HuH-7.5 (cell line): ENCODE results near the gene ZCCHC2.

ENCODE experiments used
- DNase-seq: peaks from one replicate; pipeline ENCODE4 v3.0.0; 2011; ENCODE audit warnings: low spot score

ZCCHC2 gene

GRCh38 chr18:62522504-62523254, at the start of gene ZCCHC2:
Gene ZCCHC2, plus strand, starts transcription at chr18:62523025. Its CDS starts 400 bp downstream, at chr18:62523425.
- DNase-seq, result peak; percentile 90

- no peak for DNase-seq
These were observed 43.3 kb upstream of the ZCCHC2 start for GRCh38 chr18:62479574-62479973.

- no peak for DNase-seq
These were observed 41.9 kb upstream of the ZCCHC2 start for GRCh38 chr18:62480927-62481326.

GRCh38 chr18:62484941-62485340, 37.9 kb upstream of the ZCCHC2 start:
- no peak for DNase-seq

GRCh38 chr18:62485684-62486083, 37.1 kb upstream of the ZCCHC2 start:
- no peak for DNase-seq

- no peak for DNase-seq
These were observed 36.4 kb upstream of the ZCCHC2 start for GRCh38 chr18:62486290-62486964.

- DNase-seq, result no peak
These were observed 35.7 kb upstream of the ZCCHC2 start for GRCh38 chr18:62487161-62487560.

GRCh38 chr18:62490967-62491695, 31.7 kb upstream of the ZCCHC2 start:
- no peak for DNase-seq

- no peak for DNase-seq
These were observed 29.6 kb upstream of the ZCCHC2 start for GRCh38 chr18:62493033-62493862.

GRCh38 chr18:62494764-62495163, 28.1 kb upstream of the ZCCHC2 start:
- no peak for DNase-seq

GRCh38 chr18:62496262-62496661, 26.6 kb upstream of the ZCCHC2 start:
- no peak for DNase-seq

- DNase-seq, result no peak
These were observed 25.5 kb upstream of the ZCCHC2 start for GRCh38 chr18:62497190-62497772.

- DNase-seq, result no peak
These were observed 24.1 kb upstream of the ZCCHC2 start for GRCh38 chr18:62498616-62499262.

- no peak for DNase-seq
These were observed 23.6 kb upstream of the ZCCHC2 start for GRCh38 chr18:62499263-62499650.

GRCh38 chr18:62500174-62500573, 22.7 kb upstream of the ZCCHC2 start:
- DNase-seq, result no peak

- DNase-seq, result no peak
These were observed 21.7 kb upstream of the ZCCHC2 start for GRCh38 chr18:62500966-62501591.

GRCh38 chr18:62505669-62506494, 16.9 kb upstream of the ZCCHC2 start:
- no peak for DNase-seq

- no peak for DNase-seq
These were observed 16.2 kb upstream of the ZCCHC2 start for GRCh38 chr18:62506495-62507143.

GRCh38 chr18:62509779-62510178, 13.0 kb upstream of the ZCCHC2 start:
- DNase-seq, result no peak
